Hepatocyte (in vitro differentiated cells): ENCODE results near the gene ZNF536.
A peak's percentile ranks its signal among the peaks of the same experiment; 100 is the strongest.

Experiments
- CTCF ChIP-seq: fragments of 200-600 bp; sonication (generic); IDR thresholded peaks from 2 replicates; pipeline ENCODE4 v1.5.1; 2016; ENCODE audit warnings: antibody characterized with exemption, mild to moderate bottlenecking; ENCODE audit not compliant: poor library complexity
- EZH2 ChIP-seq: fragments of 200-600 bp; sonication (generic); IDR thresholded peaks from 2 replicates; pipeline ENCODE4 v1.6.1; 2016; ENCODE audit warnings: antibody characterized with exemption, mild to moderate bottlenecking, borderline replicate concordance
- EZH2phosphoT487 ChIP-seq: fragments of 200-600 bp; sonication (generic); IDR thresholded peaks from one replicate; pipeline ENCODE4 v1.6.1; 2018; ENCODE audit warnings: antibody characterized with exemption, mild to moderate bottlenecking, low read depth, moderate library complexity; ENCODE audit not compliant: unreplicated experiment, severe bottlenecking

GRCh38 chr19:30373593-30373992, 1.4 kb downstream of the ZNF536 start:
- TF ChIP-seq CTCF = no peak
- peak; percentile 42 for TF ChIP-seq EZH2
- no peak for TF ChIP-seq EZH2phosphoT487
